ENCODE data around the gene PXDN.
"Not testable (repeated sequence)": the region's sequence is repeated elsewhere in the genome, so short reads cannot be mapped to it uniquely, and the experiment has no call there.

PXDN gene

GRCh38 chr2:1777781-1778180, 33.5 kb upstream of the PXDN start:
- DNase-seq (ENCODE audit: low read depth in 1 of 2, low spot score in 1 of 2): no peak

- DNase-seq (ENCODE audit: low read depth in 1 of 2, low spot score in 1 of 2): no peak
Observed at GRCh38 chr2:1777156-1777555, 32.8 kb upstream of the PXDN start.

GRCh38 chr2:1775511-1776035, 31.3 kb upstream of the PXDN start:
- no peak for DNase-seq (ENCODE audit: low read depth in 1 of 2, low spot score in 1 of 2)

GRCh38 chr2:1774929-1775328, 30.6 kb upstream of the PXDN start:
- no peak for DNase-seq (ENCODE audit: low read depth in 1 of 2, low spot score in 1 of 2)

- DNase-seq (ENCODE audit: low read depth in 1 of 2, low spot score in 1 of 2): no peak
Observed at GRCh38 chr2:1773883-1774282, 29.6 kb upstream of the PXDN start.

GRCh38 chr2:1772471-1773267, 28.4 kb upstream of the PXDN start:
- DNase-seq (ENCODE audit: low read depth in 1 of 2, low spot score in 1 of 2): no peak

GRCh38 chr2:1771626-1772280, 27.4 kb upstream of the PXDN start:
- DNase-seq (ENCODE audit: low read depth in 1 of 2, low spot score in 1 of 2): no peak

- DNase-seq (ENCODE audit: low read depth in 1 of 2, low spot score in 1 of 2): no peak
Observed at GRCh38 chr2:1770566-1771380, 26.5 kb upstream of the PXDN start.

- peak in 1 of 2 donors; percentile 12 for DNase-seq (ENCODE audit: low read depth in 1 of 2, low spot score in 1 of 2)
Observed at GRCh38 chr2:1769703-1770422, 25.5 kb upstream of the PXDN start.

GRCh38 chr2:1767939-1768691, 23.8 kb upstream of the PXDN start:
- DNase-seq (ENCODE audit: low read depth in 1 of 2, low spot score in 1 of 2): no peak

- DNase-seq (ENCODE audit: low read depth in 1 of 2, low spot score in 1 of 2): no peak
Observed at GRCh38 chr2:1766851-1767811, 22.8 kb upstream of the PXDN start.

- DNase-seq (ENCODE audit: low read depth in 1 of 2, low spot score in 1 of 2): no peak
Observed at GRCh38 chr2:1766425-1766824, 22.1 kb upstream of the PXDN start.

GRCh38 chr2:1765201-1765600, 20.9 kb upstream of the PXDN start:
- not testable (repeated sequence) for DNase-seq (ENCODE audit: low read depth in 1 of 2, low spot score in 1 of 2)

- DNase-seq (ENCODE audit: low read depth in 1 of 2, low spot score in 1 of 2): no peak
Observed at GRCh38 chr2:1759611-1759930, 15.3 kb upstream of the PXDN start.

GRCh38 chr2:1758774-1759610, 14.7 kb upstream of the PXDN start:
- no peak for DNase-seq (ENCODE audit: low read depth in 1 of 2, low spot score in 1 of 2)

- no peak for DNase-seq (ENCODE audit: low read depth in 1 of 2, low spot score in 1 of 2)
Observed at GRCh38 chr2:1758171-1758570, 13.9 kb upstream of the PXDN start.

- no peak for DNase-seq (ENCODE audit: low read depth in 1 of 2, low spot score in 1 of 2)
Observed at GRCh38 chr2:1757567-1757966, 13.3 kb upstream of the PXDN start.

GRCh38 chr2:1757146-1757545, 12.8 kb upstream of the PXDN start:
- DNase-seq (ENCODE audit: low read depth in 1 of 2, low spot score in 1 of 2): not testable (repeated sequence)
